ENCODE data around the gene CALML3. TPM values are rescaled to one million over a fixed set of nuclear protein-coding genes. Genes with fewer than 3 reads are reported as not detected.
A peak's percentile ranks its signal among the peaks of the same experiment; 100 is the strongest.

Gene CALML3
- total RNA-seq, 1 donor from 2014 or later = not detected

DNA sequence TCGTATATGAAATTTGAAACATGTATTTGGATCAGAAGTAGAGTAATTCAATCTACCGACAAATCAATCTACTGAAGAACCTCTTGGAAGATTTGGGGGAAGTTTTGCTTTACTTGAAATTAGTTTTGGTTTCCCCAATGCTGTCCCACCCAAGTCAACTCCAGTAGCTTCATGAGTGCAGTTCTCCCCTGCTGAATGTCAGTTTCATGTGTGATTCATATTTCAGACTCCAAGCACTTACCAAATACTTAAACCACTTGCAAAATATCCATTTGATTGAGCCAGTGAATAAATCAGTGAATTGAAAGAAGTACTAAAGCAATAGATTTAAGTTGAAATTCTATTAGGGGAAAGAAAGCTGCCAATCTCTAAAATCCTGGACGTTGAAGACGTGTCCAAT lies 34.7 kb upstream of the CALML3 start:
- Mint-ChIP-seq H3K4me1 (peaks cover 9% of the 10 kb centered on the region), H3K4me3 (no peak overlapping the region), H3K9me3 (no peaks in the 10 kb centered on the region), H3K27me3 (peaks cover 15% of the 10 kb centered on the region), H3K36me3 (ENCODE audit: low read depth) (no peaks in the 10 kb centered on the region), H3K27ac (no peak overlapping the region)
- TF ChIP-seq CTCF (IDR thresholded peaks at IDR 0.05) = no peak
- no peak for ATAC-seq (ENCODE audit: low read depth)
- CTCF ChIA-PET = interaction anchor here (1.2 kb wide), 1 partner anchor 133 kb away, joined by 4 read pairs; no protein-coding TSS in a partner anchor
- intact Hi-C loops (cut with micrococcal nuclease) = no loop called here
- POLR2A ChIA-PET = no interaction called here
- DNase-seq = no peak

GRCh38 chr10:5490698-5491464 lies 33.9 kb upstream of the CALML3 start:
- peak; percentile 34 for ATAC-seq (ENCODE audit: low read depth)
- POLR2A ChIA-PET = no interaction called here
- CTCF ChIA-PET = interaction anchor here (1.2 kb wide), 1 partner anchor 132 kb away, joined by 4 read pairs; no protein-coding TSS in a partner anchor
- no peak for DNase-seq
- TF ChIP-seq CTCF (IDR thresholded peaks at IDR 0.05) = no peak
- H3K27ac Mint-ChIP-seq = no peak overlapping the region
- H3K4me1 Mint-ChIP-seq = peaks cover 9% of the 10 kb centered on the region
- H3K4me3 Mint-ChIP-seq = no peak overlapping the region
- H3K27me3 Mint-ChIP-seq = peaks cover 14% of the 10 kb centered on the region
- H3K9me3 Mint-ChIP-seq = no peaks in the 10 kb centered on the region
- intact Hi-C loops (cut with micrococcal nuclease) = no loop called here
- no peaks in the 10 kb centered on the region for H3K36me3 Mint-ChIP-seq (ENCODE audit: low read depth)

DNA sequence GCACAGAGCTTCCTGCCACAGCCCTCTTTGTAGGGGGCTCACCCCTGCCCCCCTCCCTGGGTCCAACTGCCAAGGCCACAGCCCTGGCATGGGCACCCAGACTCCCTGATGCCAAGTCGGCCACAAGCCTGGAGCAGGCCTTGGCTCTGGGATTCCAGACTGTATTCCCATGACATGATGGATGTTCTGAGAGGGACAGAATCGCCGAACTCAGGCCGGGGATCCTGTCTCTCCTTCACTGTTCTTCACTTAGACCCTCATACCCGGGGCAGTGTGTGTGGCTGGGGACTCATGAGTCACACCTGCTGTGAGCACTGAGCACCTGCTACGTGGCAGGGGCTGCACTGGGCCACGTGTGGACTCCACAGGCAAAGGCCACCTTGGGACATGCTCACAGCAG lies 33.3 kb upstream of the CALML3 start:
- Mint-ChIP-seq H3K4me1 (peaks cover 9% of the 10 kb centered on the region), H3K36me3 (ENCODE audit: low read depth) (no peaks in the 10 kb centered on the region), H3K9me3 (no peaks in the 10 kb centered on the region), H3K27ac (no peak overlapping the region), H3K27me3 (peaks cover 10% of the 10 kb centered on the region), H3K4me3 (no peak overlapping the region)
- TF ChIP-seq CTCF (IDR thresholded peaks at IDR 0.05) = no peak
- CTCF ChIA-PET = interaction anchor here (1.2 kb wide), 1 partner anchor 131 kb away, joined by 4 read pairs; no protein-coding TSS in a partner anchor
- no peak for ATAC-seq (ENCODE audit: low read depth)
- no peak for DNase-seq
- POLR2A ChIA-PET = no interaction called here
- intact Hi-C loops (cut with micrococcal nuclease) = no loop called here

GRCh38 chr10:5492322-5492855 lies 32.4 kb upstream of the CALML3 start:
- DNase-seq (no peak), ATAC-seq (ENCODE audit: low read depth) (no peak)
- peaks cover 5% of the 10 kb centered on the region for H3K27me3 Mint-ChIP-seq
- H3K36me3 Mint-ChIP-seq (ENCODE audit: low read depth) = no peaks in the 10 kb centered on the region
- TF ChIP-seq CTCF (IDR thresholded peaks at IDR 0.05) = no peak
- H3K4me3 Mint-ChIP-seq = no peak overlapping the region
- no peak overlapping the region for H3K27ac Mint-ChIP-seq
- intact Hi-C loops (cut with micrococcal nuclease) = no loop called here
- peaks cover 9% of the 10 kb centered on the region for H3K4me1 Mint-ChIP-seq
- no peaks in the 10 kb centered on the region for H3K9me3 Mint-ChIP-seq
- CTCF ChIA-PET = no interaction called here
- POLR2A ChIA-PET = no interaction called here

GRCh38 chr10:5492929-5493576 lies 31.7 kb upstream of the CALML3 start:
- ATAC-seq (ENCODE audit: low read depth) = no peak
- Mint-ChIP-seq H3K27me3 (peaks cover 1% of the 10 kb centered on the region), H3K27ac (no peak overlapping the region), H3K4me1 (peaks cover 9% of the 10 kb centered on the region), H3K9me3 (no peaks in the 10 kb centered on the region), H3K4me3 (no peak overlapping the region), H3K36me3 (ENCODE audit: low read depth) (no peaks in the 10 kb centered on the region)
- ChIA-PET CTCF (no interaction called here), POLR2A (no interaction called here)
- intact Hi-C loops (cut with micrococcal nuclease) = no loop called here
- no peak for DNase-seq
- TF ChIP-seq CTCF (IDR thresholded peaks at IDR 0.05) = no peak

Data from activated B cell treated with CpG ODN at 0.5 μM for 24 hours (primary cell).